IMR-90 (cell line): Measurements from ENCODE around the gene TULP4. TPM values are rescaled to one million over a fixed set of nuclear protein-coding genes. Genes with fewer than 3 reads are reported as not detected.

Experiments
- ATAC-seq: fragments of 200-7000 bp; cut with Tn5 transposase; 2 replicates; pipeline ENCODE4 v1.9.1; 2020; ENCODE audit warnings: low read depth, mild to moderate bottlenecking, moderate library complexity
- BruUV-seq: library from RNA; stranded (reverse); fragments of 400-500 nt; replicated peaks from 2 replicates; lab custom pipeline; 2021; lab: Mats Ljungman, UMichigan
- CTCF ChIA-PET: fragments of 300-600 bp; formaldehyde crosslinking; extraction: SDS; loops from one replicate; lab custom pipeline; 2021; ENCODE audit warnings: antibody characterized with exemption; lab: Yijun Ruan, JAX
- POLR2A ChIA-PET: fragments of 300-600 bp; sonication (Branson Sonifier 250); formaldehyde crosslinking; loops from one replicate; lab custom pipeline; 2022; ENCODE audit warnings: antibody characterized with exemption; ENCODE audit not compliant: unreplicated experiment; lab: Charles Lee
- DNase-seq: peaks from one replicate; pipeline ENCODE4 v3.0.0; 2013
- H2AFZ ChIP-seq: replicated peaks from 2 replicates; pipeline ENCODE3; 2013; ENCODE audit warnings: low read length, mild to moderate bottlenecking; ENCODE audit not compliant: poor library complexity
- H2AK5ac ChIP-seq: 2 replicates; pipeline ENCODE4 v1.6.1; 2013; ENCODE audit warnings: low read depth, low read length, inconsistent platforms
- H2AK9ac ChIP-seq: replicated peaks from 2 replicates; pipeline ENCODE3; 2013; ENCODE audit warnings: mild to moderate bottlenecking, low read depth, low read length, moderate library complexity; ENCODE audit not compliant: poor library complexity
- H2BK120ac ChIP-seq: 2 replicates; pipeline ENCODE4 v1.6.1; 2013; ENCODE audit warnings: low read depth, low read length, inconsistent platforms
- H2BK15ac ChIP-seq: 3 replicates; pipeline ENCODE4 v1.6.1; 2013; ENCODE audit warnings: low read depth, low read length, inconsistent platforms
- H2BK20ac ChIP-seq: 2 replicates; pipeline ENCODE4 v1.6.1; 2013; ENCODE audit warnings: low read depth, mild to moderate bottlenecking, inconsistent platforms, low read length, moderate library complexity
- H2BK5ac ChIP-seq: 2 replicates; pipeline ENCODE4 v1.6.1; 2013; ENCODE audit warnings: mild to moderate bottlenecking, low read depth, low read length, inconsistent platforms; ENCODE audit not compliant: poor library complexity, severe bottlenecking
- H3K14ac ChIP-seq: replicated peaks from 2 replicates; pipeline ENCODE4 v1.6.1; 2013; ENCODE audit warnings: low read depth, low read length, inconsistent platforms
- H3K18ac ChIP-seq: 2 replicates; pipeline ENCODE4 v1.6.1; 2013; ENCODE audit warnings: low read depth, low read length, control low read depth
- H3K23ac ChIP-seq: 2 replicates; pipeline ENCODE4 v1.6.1; 2013; ENCODE audit warnings: low read depth, low read length, inconsistent platforms
- H3K27ac ChIP-seq: 2 replicates; pipeline ENCODE4 v1.5.1; 2013; ENCODE audit warnings: mild to moderate bottlenecking, control low read depth, low read length; ENCODE audit not compliant: insufficient read depth
- H3K27me3 ChIP-seq: 2 replicates; pipeline ENCODE4 v1.6.1; 2013; ENCODE audit warnings: low read length; ENCODE audit not compliant: control insufficient read depth, insufficient read depth
- H3K36me3 ChIP-seq: 2 replicates; pipeline ENCODE4 v1.6.1; 2013; ENCODE audit warnings: low read length, mixed read lengths; ENCODE audit not compliant: control insufficient read depth, insufficient read depth
- H3K4ac ChIP-seq: 2 replicates; pipeline ENCODE4 v1.6.1; 2013; ENCODE audit warnings: low read depth, low read length, inconsistent platforms
- H3K4me1 ChIP-seq: 2 replicates; pipeline ENCODE4 v1.6.1; 2013; ENCODE audit warnings: low read length, mixed read lengths; ENCODE audit not compliant: control insufficient read depth, insufficient read depth
- H3K4me2 ChIP-seq: 2 replicates; pipeline ENCODE4 v1.6.1; 2013; ENCODE audit warnings: low read depth, mild to moderate bottlenecking, control low read depth, low read length, moderate library complexity
- H3K4me3 ChIP-seq: 2 replicates; pipeline ENCODE4 v1.5.1; 2013; ENCODE audit warnings: low read depth, mild to moderate bottlenecking, control low read depth, low read length, moderate library complexity; ENCODE audit not compliant: insufficient read depth
- H3K56ac ChIP-seq: 2 replicates; pipeline ENCODE4 v1.6.1; 2013; ENCODE audit warnings: low read length, inconsistent platforms; ENCODE audit not compliant: insufficient read depth; ENCODE audit errors: extremely low read depth
- H3K79me1 ChIP-seq, 2 experiments: 2 replicates each; pipeline ENCODE4 v1.6.1; 2013; ENCODE audit warnings: low read length in 2 of 2, inconsistent platforms in 1 of 2, low read depth in 1 of 2
- H3K9ac ChIP-seq: 2 replicates; pipeline ENCODE4 v1.6.1; 2013; ENCODE audit warnings: low read depth, low read length, control low read depth
- H3K9me1 ChIP-seq: 2 replicates; pipeline ENCODE4 v1.6.1; 2013; ENCODE audit warnings: low read length, inconsistent platforms; ENCODE audit not compliant: insufficient read depth
- H3K9me3 ChIP-seq: 2 replicates; pipeline ENCODE4 v1.6.1; 2013; ENCODE audit warnings: low read length; ENCODE audit not compliant: control insufficient read depth, insufficient read depth
- H4K20me1 ChIP-seq: 2 replicates; pipeline ENCODE4 v1.6.1; 2013; ENCODE audit warnings: low read length, inconsistent platforms; ENCODE audit not compliant: insufficient read depth
- H4K5ac ChIP-seq: 2 replicates; pipeline ENCODE4 v1.6.1; 2013; ENCODE audit warnings: mild to moderate bottlenecking, low read depth, low read length, control low read depth
- H4K8ac ChIP-seq, 2 experiments: 2 replicates each; pipeline ENCODE4 v1.6.1; 2013; ENCODE audit warnings: low read depth in 2 of 2, low read length in 2 of 2, control low read depth in 1 of 2, inconsistent platforms in 1 of 2
- H4K91ac ChIP-seq: 2 replicates; pipeline ENCODE4 v1.6.1; 2013; ENCODE audit warnings: low read depth, low read length, inconsistent platforms; ENCODE audit not compliant: insufficient read depth
- BHLHE40 ChIP-seq: fragments of 150-350 bp; IDR thresholded peaks from 2 replicates; pipeline ENCODE4 v1.6.1; 2016; ENCODE audit warnings: mild to moderate bottlenecking, low read depth, low read length
- CTCF ChIP-seq: conservative IDR thresholded peaks from 2 replicates; pipeline ENCODE4 v1.5.1; 2012; ENCODE audit warnings: mild to moderate bottlenecking, low read depth, low read length, improper control_type of control experiment
- FOS ChIP-seq: fragments of 150-350 bp; IDR thresholded peaks from 2 replicates; pipeline ENCODE4 v1.6.1; 2016; ENCODE audit warnings: low read depth, low read length
- WGBS, 2 experiments: methylation state at CpG; one replicate each; pipeline versions ENCODE4 v1.1.5 to v1.1.7; 2013; ENCODE audit warnings: missing lambda C conversion rate in 2 of 2; ENCODE audit not compliant: insufficient read length in 1 of 2; ENCODE audit errors: extremely low coverage in 2 of 2; 5-methylcytosine and 5-hydroxymethylcytosine counted together
- dilution Hi-C: fragments of 300-500 bp; cut with HindIII; formaldehyde crosslinking; loops from one replicate; pipeline ENCODE4 v1.14.3; 2018; ENCODE audit warnings: low sequenced_read_pairs; ENCODE audit not compliant: unreplicated experiment
- in situ Hi-C: fragments of 300-500 bp; cut with MboI; formaldehyde crosslinking; loops from 3 replicates; pipeline ENCODE4 v1.14.3; 2019; ENCODE audit warnings: low sequenced_read_pairs, inconsistent platforms, mixed read lengths
- intact Hi-C: fragments of 100-400 bp; cut with micrococcal nuclease; formaldehyde crosslinking; loops from 2 replicates; pipeline ENCODE4 v1.10.0; 2022
- polyA plus RNA-seq, 3 experiments: library from polyadenylated mRNA; depleted of rRNA; stranded (reverse); fragments of >200 nt; gene quantifications; 2 replicates each; pipeline ENCODE4 v1.2.3, GENCODE V29; 2012; ENCODE audit warnings: low replicate concordance in 1 of 3
- total RNA-seq: library from RNA; depleted of rRNA; stranded (reverse); fragments of >200 nt; gene quantifications from 2 replicates; pipeline ENCODE4 v1.2.3, GENCODE V29; 2012

The TULP4 gene
- total and polyA plus RNA-seq, 2 of the 4 experiments (the other 2 are of a cell fraction) = 8.1 to 30.6 TPM

- H2BK20ac ChIP-seq = no peak overlapping the region
- H4K20me1 ChIP-seq = no peaks in the 10 kb centered on the region
- H3K79me1 ChIP-seq = no peaks in the 10 kb centered on the region
- no peak overlapping the region for H3K9ac ChIP-seq
- H3K4ac ChIP-seq = no peak overlapping the region
- no peak overlapping the region for H2BK5ac ChIP-seq
- H2AK9ac ChIP-seq = no peak overlapping the region
- no peak overlapping the region for H4K5ac ChIP-seq
- H2AK5ac ChIP-seq = no peak overlapping the region
- H2BK15ac ChIP-seq = no peak overlapping the region
- H3K4me3 ChIP-seq = no peak overlapping the region
- H2BK120ac ChIP-seq = no peak overlapping the region
- no peaks in the 10 kb centered on the region for H3K27me3 ChIP-seq
- no TSS peak for BruUV-seq
- H3K9me1 ChIP-seq = peaks cover 3% of the 10 kb centered on the region
- POLR2A ChIA-PET = no interaction called here
- H3K23ac ChIP-seq = no peak overlapping the region
- DNase-seq (peak; percentile 64), ATAC-seq (peak; percentile 46; the same call in 1 of the 2 replicates)
- H3K4me2 ChIP-seq = no peak overlapping the region
- peaks cover 11% of the 10 kb centered on the region for H3K4me1 ChIP-seq
- H3K14ac ChIP-seq = no peak overlapping the region
- H3K18ac ChIP-seq = no peak overlapping the region
- no peaks in the 10 kb centered on the region for H3K9me3 ChIP-seq
- H4K8ac ChIP-seq = no peak overlapping the region
- H3K36me3 ChIP-seq = peaks cover 4% of the 10 kb centered on the region
- in situ Hi-C loops (no loop called here), intact Hi-C loops (no loop called here), dilution Hi-C loops (no loop called here)
- H4K91ac ChIP-seq = no peak overlapping the region
- H3K27ac ChIP-seq = no peak overlapping the region
- CTCF ChIA-PET = interaction anchor here (0.8 kb wide), 1 partner anchor 16 kb away, joined by 3 read pairs; no protein-coding TSS in a partner anchor
- no CpG with 5 or more reads among the region's 4 CpGs for WGBS, 2 experiments
- H2AFZ ChIP-seq = no peak overlapping the region
- TF ChIP-seq BHLHE40 (peak; percentile 96), CTCF (no peak), FOS (peak; percentile 66)
- no peak overlapping the region for H3K56ac ChIP-seq
These were observed 145.5 kb downstream of the TULP4 start for GRCh38 chr6:158457616-158458278.
